Upper lobe of right lung (tissue), 1 donor: ENCODE data around the gene POLD2. TPM values are rescaled to one million over a fixed set of nuclear protein-coding genes. Genes with fewer than 3 reads are reported as not detected.

ENCODE experiments used
- ATAC-seq: fragments of 200-7000 bp; cut with Tn5 transposase; one replicate; pipeline ENCODE4 v1.9.1; 2020; ENCODE audit warnings: mild to moderate bottlenecking, moderate library complexity
- DNase-seq: peaks from one replicate; pipeline ENCODE4 v3.0.0-alpha.2; 2020
- H3K27ac ChIP-seq: fragments of 200-600 bp; one replicate; pipeline ENCODE4 v1.8.0; 2022
- H3K27me3 ChIP-seq: fragments of 200-600 bp; one replicate; pipeline ENCODE4 v1.8.0; 2022; ENCODE audit warnings: mild to moderate bottlenecking
- H3K36me3 ChIP-seq: fragments of 200-600 bp; one replicate; pipeline ENCODE4 v1.8.0; 2022
- H3K4me1 ChIP-seq: fragments of 200-600 bp; one replicate; pipeline ENCODE4 v1.8.0; 2022
- H3K4me3 ChIP-seq: fragments of 200-600 bp; one replicate; pipeline ENCODE4 v1.8.0; 2022; ENCODE audit warnings: mild to moderate bottlenecking
- H3K9me3 ChIP-seq: fragments of 200-600 bp; one replicate; pipeline ENCODE4 v1.8.0; 2022
- intact Hi-C: fragments of 100-400 bp; cut with DNase I; formaldehyde crosslinking; loops from one replicate; pipeline ENCODE4 v1.11.0; 2022
- total RNA-seq: library from RNA; stranded (reverse); fragmentation: NEBNext Ultra II Directional; extraction: Animal tissue kit (Norgen Biotek cat#: 25700); gene quantifications from one replicate; pipeline ENCODE4 v1.2.1, GENCODE V29; 2021
- TF ChIP-seq, protein P1 (sequence below): fragments of 200-600 bp; IDR thresholded peaks from one replicate; pipeline ENCODE4 v1.8.0; 2022; ENCODE audit warnings: antibody characterized with exemption
- donor health status: DM: no; HTN: yes; CAD: no; lungs with severe emphysema.

Gene POLD2
- total RNA-seq, 1 donor from 2014 or later: 60.2 TPM

DNA sequence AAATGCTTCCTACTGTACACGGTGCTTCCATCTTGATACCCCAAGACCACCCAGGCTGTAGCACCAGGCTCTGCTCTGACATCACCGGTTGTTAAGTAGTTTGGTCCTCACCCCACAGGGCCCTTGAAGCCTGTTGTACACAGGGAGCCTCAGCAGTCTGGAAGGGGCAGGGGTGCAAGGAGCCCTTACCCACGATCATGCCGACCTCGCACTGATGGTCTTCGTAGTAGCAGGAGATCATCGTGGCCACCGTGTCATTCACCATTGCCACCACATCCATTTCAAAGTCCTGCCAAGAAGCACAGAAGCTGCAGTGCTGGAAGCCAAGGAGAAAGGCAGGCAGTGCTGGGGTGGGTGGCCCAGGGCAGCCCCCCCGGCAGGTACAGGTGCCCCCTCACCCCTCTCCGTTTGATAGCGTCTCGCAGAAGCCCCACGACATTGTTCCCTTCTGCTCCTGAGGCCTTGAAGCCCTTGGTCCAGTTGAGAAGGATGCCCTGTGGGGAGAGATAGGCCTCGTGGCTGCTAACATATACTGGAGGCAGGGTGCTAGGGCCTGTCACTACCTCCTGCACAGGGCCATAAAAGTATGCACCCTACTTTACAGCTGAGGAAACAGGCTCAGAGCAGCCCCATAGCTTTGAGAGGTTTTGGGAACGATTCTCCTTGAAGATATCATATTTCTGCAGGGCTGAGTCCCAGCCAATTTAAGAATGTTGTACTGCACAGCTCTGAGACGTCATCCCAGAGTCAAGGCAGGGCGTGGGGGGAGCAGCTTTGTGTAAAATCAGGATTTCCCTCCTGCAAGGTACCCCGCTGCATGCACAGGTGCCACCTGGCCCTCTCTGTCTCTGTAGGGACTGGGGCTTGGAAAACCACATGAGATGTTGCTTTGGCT, 26.5 kb upstream of the POLD2 start:
- intact Hi-C loops: no loop called here
- Histone ChIP-seq H3K27me3 (peaks cover 11% of the 10 kb centered on the region), H3K27ac (no peak overlapping the region), H3K9me3 (no peaks in the 10 kb centered on the region), H3K4me1 (peaks cover 6% of the 10 kb centered on the region), H3K36me3 (no peaks in the 10 kb centered on the region), H3K4me3 (no peak overlapping the region)
- DNase-seq: no peak
- no peak for ATAC-seq
- TF ChIP-seq, protein P1, sequence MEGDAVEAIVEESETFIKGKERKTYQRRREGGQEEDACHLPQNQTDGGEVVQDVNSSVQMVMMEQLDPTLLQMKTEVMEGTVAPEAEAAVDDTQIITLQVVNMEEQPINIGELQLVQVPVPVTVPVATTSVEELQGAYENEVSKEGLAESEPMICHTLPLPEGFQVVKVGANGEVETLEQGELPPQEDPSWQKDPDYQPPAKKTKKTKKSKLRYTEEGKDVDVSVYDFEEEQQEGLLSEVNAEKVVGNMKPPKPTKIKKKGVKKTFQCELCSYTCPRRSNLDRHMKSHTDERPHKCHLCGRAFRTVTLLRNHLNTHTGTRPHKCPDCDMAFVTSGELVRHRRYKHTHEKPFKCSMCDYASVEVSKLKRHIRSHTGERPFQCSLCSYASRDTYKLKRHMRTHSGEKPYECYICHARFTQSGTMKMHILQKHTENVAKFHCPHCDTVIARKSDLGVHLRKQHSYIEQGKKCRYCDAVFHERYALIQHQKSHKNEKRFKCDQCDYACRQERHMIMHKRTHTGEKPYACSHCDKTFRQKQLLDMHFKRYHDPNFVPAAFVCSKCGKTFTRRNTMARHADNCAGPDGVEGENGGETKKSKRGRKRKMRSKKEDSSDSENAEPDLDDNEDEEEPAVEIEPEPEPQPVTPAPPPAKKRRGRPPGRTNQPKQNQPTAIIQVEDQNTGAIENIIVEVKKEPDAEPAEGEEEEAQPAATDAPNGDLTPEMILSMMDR: no peak

DNA sequence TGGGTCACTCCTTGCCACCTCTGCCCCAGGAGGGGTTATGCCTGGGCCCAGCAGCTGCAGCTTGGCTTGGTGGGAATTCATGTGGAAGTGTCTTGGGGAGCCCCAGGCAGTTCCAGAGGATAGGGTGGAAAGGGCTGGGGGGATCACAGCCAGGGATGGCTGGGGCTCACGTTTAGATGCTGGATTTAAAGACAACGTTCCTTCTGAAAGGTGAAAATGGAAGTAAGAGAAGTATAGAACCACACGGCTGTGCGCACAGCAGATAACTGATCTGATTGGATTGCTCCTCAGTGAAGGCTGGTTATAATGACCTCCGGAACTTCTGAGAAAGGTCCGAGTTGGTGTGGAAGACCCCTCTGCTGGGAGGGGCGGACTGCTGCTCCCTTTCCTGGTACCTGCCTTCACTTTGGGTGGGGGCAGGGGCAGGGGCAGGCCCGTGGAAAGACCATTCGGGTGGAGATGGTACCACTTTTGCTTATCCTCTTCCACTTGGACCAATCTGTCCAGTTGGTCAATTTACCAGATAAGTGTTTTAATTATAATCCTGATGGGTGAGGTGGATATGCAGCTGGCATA, 25.7 kb upstream of the POLD2 start:
- H3K36me3 ChIP-seq: no peaks in the 10 kb centered on the region
- H3K27ac ChIP-seq: no peak overlapping the region
- no peaks in the 10 kb centered on the region for H3K9me3 ChIP-seq
- peaks cover 6% of the 10 kb centered on the region for H3K4me1 ChIP-seq
- no peak overlapping the region for H3K4me3 ChIP-seq
- ATAC-seq: no peak
- TF ChIP-seq, protein P1: no peak
- no peak for DNase-seq
- H3K27me3 ChIP-seq: peaks cover 13% of the 10 kb centered on the region
- intact Hi-C loops: no loop called here

DNA sequence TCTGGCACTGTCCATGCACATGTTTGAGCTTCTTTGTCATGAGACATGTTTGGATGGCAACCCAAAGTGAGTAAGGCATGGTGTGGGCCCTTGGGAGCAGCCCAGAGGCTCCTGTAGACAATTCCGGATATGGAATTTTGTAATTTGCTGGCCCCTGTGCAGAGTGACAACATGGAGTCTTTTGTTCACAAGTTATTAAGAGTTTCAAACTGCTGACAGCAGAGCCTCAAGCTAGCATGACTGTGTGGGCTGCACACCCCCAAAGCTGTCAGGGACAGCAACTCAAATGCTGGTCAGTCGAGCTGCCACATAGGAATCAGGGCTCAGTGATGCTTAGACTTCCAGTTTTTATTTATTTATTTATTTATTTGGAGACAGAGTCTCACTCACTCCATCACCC, 24.8 kb upstream of the POLD2 start:
- no peaks in the 10 kb centered on the region for H3K9me3 ChIP-seq
- peaks cover 13% of the 10 kb centered on the region for H3K27me3 ChIP-seq
- no peaks in the 10 kb centered on the region for H3K36me3 ChIP-seq
- intact Hi-C loops: no loop called here
- peaks cover 6% of the 10 kb centered on the region for H3K4me1 ChIP-seq
- TF ChIP-seq, protein P1: no peak
- H3K27ac ChIP-seq: no peak overlapping the region
- H3K4me3 ChIP-seq: no peak overlapping the region
- DNase-seq (no peak), ATAC-seq (no peak)

DNA sequence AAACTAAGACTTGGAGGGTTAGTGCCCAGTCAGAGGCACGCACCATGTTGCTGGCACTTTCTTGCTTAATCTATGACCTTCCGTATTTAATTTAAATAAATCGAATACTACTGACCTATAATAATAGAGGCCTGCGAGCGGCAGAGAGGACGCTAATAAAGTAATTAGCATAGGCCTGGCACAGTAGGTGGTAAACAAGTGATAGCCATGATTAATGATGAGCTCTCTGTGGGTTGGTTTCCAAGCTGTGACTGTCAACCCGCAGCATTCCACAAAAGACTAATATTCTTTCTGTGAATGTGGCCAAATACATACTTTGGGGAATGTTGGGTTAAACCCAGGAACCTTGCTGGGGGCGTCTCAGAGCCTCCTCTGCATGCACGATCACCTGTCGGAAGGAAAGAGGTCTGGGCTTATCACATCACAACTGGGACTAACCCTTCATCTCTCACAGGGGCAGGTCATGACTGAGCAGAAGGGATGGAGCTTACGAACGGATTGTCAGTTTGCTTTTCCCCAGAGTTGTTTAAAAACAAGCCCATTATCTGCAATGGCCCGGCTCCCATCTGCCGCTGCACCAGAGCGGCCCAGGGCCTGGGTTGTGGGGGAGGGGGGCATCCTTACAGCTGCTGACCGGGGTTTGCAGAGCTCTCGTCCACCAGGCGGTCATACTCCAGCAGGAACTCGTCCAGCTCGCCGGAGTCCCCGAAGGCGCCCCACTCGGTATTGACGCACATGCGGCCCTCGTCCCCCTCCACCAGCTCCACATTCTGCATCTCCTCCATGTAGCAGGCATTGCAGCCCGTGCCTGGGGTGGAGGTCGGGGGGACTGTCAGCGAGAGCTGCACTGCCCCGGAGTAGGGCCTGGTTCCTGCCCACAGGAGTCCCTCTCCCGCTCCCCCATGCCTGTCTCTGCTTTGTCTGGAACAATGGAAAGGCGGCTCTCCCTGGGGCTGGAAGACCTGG, 24.0 kb upstream of the POLD2 start:
- DNase-seq (no peak), ATAC-seq (no peak)
- Histone ChIP-seq H3K9me3 (no peaks in the 10 kb centered on the region), H3K27me3 (peaks cover 13% of the 10 kb centered on the region), H3K36me3 (no peaks in the 10 kb centered on the region), H3K4me1 (peaks cover 6% of the 10 kb centered on the region), H3K4me3 (no peak overlapping the region), H3K27ac (no peak overlapping the region)
- intact Hi-C loops: no loop called here
- TF ChIP-seq, protein P1: no peak

DNA sequence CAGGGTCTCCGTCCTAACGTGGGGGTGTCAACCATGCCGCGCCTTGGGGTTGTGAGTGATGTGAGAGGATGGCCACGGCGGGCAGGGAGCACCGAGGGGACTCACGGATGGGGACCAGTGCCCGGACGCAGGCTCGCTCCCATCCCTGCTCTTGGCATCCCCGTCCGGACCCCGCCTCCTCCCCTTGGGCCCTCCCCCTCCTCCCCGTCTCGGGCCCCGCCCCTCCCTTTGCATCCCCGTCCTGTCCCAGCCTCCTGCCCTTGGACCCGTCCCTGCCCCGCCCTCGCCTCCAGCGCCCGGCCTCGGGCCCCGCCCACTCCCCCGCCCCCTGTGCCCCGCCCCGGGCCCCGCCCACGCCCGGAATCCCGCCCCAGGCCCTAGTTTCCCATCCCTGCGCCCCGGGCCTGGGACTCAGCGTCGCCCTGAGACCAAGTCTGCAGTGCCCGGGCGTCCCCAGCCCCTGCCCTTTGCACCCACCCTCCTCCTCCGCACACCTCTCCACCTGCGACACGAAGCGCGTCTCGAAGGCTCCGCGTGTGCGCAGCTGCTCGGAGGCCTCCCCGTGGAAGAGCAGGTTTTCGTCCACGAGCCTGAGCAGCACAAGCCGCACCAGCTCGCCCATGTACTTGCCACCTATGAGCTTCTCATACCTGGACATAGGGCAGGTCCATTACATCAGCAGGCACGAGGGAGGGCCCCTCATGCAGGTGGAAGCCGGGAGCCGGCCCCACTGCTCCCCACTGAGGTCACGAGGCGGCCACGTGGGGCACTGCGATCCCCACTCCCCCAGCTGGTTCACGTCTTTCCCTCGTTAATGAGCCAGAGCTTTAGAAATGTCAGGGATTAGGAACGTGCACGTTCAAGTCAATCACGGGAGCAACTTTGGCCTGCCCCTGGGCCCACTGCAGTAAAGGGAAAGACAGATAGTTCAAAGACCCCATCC, 22.9 kb upstream of the POLD2 start:
- intact Hi-C loops: no loop called here
- peak; percentile 88 for DNase-seq
- H3K27ac ChIP-seq: no peak overlapping the region

More for the DNA sequence above, 22.9 kb upstream of the POLD2 start:
- peak; percentile 93 for ATAC-seq
- Histone ChIP-seq H3K36me3 (no peaks in the 10 kb centered on the region), H3K4me3 (peak overlapping the region; percentile 44), H3K9me3 (no peaks in the 10 kb centered on the region), H3K4me1 (peaks cover 6% of the 10 kb centered on the region), H3K27me3 (peaks cover 13% of the 10 kb centered on the region)
- TF ChIP-seq, protein P1: no peak
